ENCODE measurements around the gene PXYLP1. TPM values are rescaled to one million over a fixed set of nuclear protein-coding genes. Genes with fewer than 3 reads are reported as not detected.
A peak's percentile ranks its signal among the peaks of the same experiment; 100 is the strongest.

The PXYLP1 gene
- polyA plus RNA-seq, 1 experiment, result 11.2 TPM

- H3K4me3 ChIP-seq (ENCODE audit: low read depth, low read length), result no peak overlapping the region
- POLR2A ChIA-PET, result no interaction called here
- H3K27me3 ChIP-seq (ENCODE audit: control insufficient read depth, insufficient read depth, low read length), result 0 out of 2 replicates have a peak, but pooled peaks cover 2% of the 10 kb centered on the region
- CTCF ChIA-PET, result interaction anchor here (1.1 to 4.3 kb wide), 2 partner anchors 26 to 45 kb away, joined by 3 to 12 read pairs; partner anchors contain the start of gene PXYLP1
- H3K36me3 ChIP-seq (ENCODE audit: control insufficient read depth, insufficient read depth, low read length), result no peaks in the 10 kb centered on the region
- TF ChIP-seq CTCF (IDR thresholded peaks at IDR 0.05; ENCODE audit: insufficient read depth, low read depth, low read length), result no peak
- DNase-seq (ENCODE audit: low read depth), result no peak
Observed at GRCh38 chr3:141277451-141277850, 45.8 kb downstream of the PXYLP1 start.

GRCh38 chr3:141278196-141279076 lies 46.8 kb downstream of the PXYLP1 start:
- 0 out of 2 replicates have a peak, but pooled peaks cover 2% of the 10 kb centered on the region for H3K27me3 ChIP-seq (ENCODE audit: control insufficient read depth, insufficient read depth, low read length)
- TF ChIP-seq CTCF (IDR thresholded peaks at IDR 0.05; ENCODE audit: insufficient read depth, low read depth, low read length), result no peak
- DNase-seq (ENCODE audit: low read depth), result no peak
- CTCF ChIA-PET, result interaction anchor here (1.1 to 4.3 kb wide), 2 partner anchors 25 to 46 kb away, joined by 3 to 12 read pairs; partner anchors contain the start of gene PXYLP1
- POLR2A ChIA-PET, result no interaction called here
- no peaks in the 10 kb centered on the region for H3K36me3 ChIP-seq (ENCODE audit: control insufficient read depth, insufficient read depth, low read length)
- H3K4me3 ChIP-seq (ENCODE audit: low read depth, low read length), result no peak overlapping the region

- DNase-seq (ENCODE audit: low read depth), result no peak
- ChIA-PET CTCF (interaction anchor here (0.6 to 4.3 kb wide), 5 partner anchors 12 to 47 kb away, joined by 3 to 12 read pairs (median 3); partner anchors contain the start of gene PXYLP1), POLR2A (no interaction called here)
- Histone ChIP-seq H3K4me3 (ENCODE audit: low read depth, low read length) (no peak overlapping the region), H3K36me3 (ENCODE audit: control insufficient read depth, insufficient read depth, low read length) (no peaks in the 10 kb centered on the region), H3K27me3 (ENCODE audit: control insufficient read depth, insufficient read depth, low read length) (0 out of 2 replicates have a peak, but pooled peaks cover 2% of the 10 kb centered on the region)
- TF ChIP-seq CTCF (IDR thresholded peaks at IDR 0.05; ENCODE audit: insufficient read depth, low read depth, low read length), result peak; percentile 52
Observed at GRCh38 chr3:141279077-141279967, 47.7 kb downstream of the PXYLP1 start.

GRCh38 chr3:141280086-141280485 lies 48.5 kb downstream of the PXYLP1 start:
- POLR2A ChIA-PET, result no interaction called here
- Histone ChIP-seq H3K27me3 (ENCODE audit: control insufficient read depth, insufficient read depth, low read length) (0 out of 2 replicates have a peak, but pooled peaks cover 2% of the 10 kb centered on the region), H3K4me3 (ENCODE audit: low read depth, low read length) (no peak overlapping the region), H3K36me3 (ENCODE audit: control insufficient read depth, insufficient read depth, low read length) (no peaks in the 10 kb centered on the region)
- peak; percentile 59 for DNase-seq (ENCODE audit: low read depth)
- no peak for TF ChIP-seq CTCF (IDR thresholded peaks at IDR 0.05; ENCODE audit: insufficient read depth, low read depth, low read length)
- CTCF ChIA-PET, result interaction anchor here (0.6 to 4.3 kb wide), 5 partner anchors 13 to 48 kb away, joined by 3 to 12 read pairs (median 3); partner anchors contain the start of gene PXYLP1
